ENCODE data around the gene TMEM72.

GRCh38 chr10:44937196-44938005, 26.3 kb downstream of the TMEM72 start:
- TF ChIP-seq CTCF (conservative IDR thresholded peaks at IDR 0.05; ENCODE audit: low read length) (no peak), EZH2phosphoT487 (IDR thresholded peaks at IDR 0.05; ENCODE audit: borderline replicate concordance) (no peak)
